Gastroesophageal sphincter (tissue), 4 donors: ENCODE measurements around the gene KLK14. TPM values are rescaled to one million over a fixed set of nuclear protein-coding genes. Genes with fewer than 3 reads are reported as not detected.

Experiments
- ATAC-seq: fragments of 150-250 bp; one replicate; pipeline ENCODE4 v1.9.1; 2016; ENCODE audit warnings: mild to moderate bottlenecking, moderate library complexity
- H3K27ac ChIP-seq, 4 donors: fragments of 200-600 bp; sonication (generic) in 3 of 4; 1 replicate in 3 of 4; 2 replicates in 1 of 4; pipeline ENCODE4 v1.5.1; 2016 to 2019
- H3K27me3 ChIP-seq: fragments of 200-600 bp; sonication (generic); one replicate; pipeline ENCODE4 v1.5.1; 2019
- H3K36me3 ChIP-seq, 2 donors: fragments of 200-600 bp; sonication (generic); one replicate each; pipeline ENCODE4 v1.5.1; 2019; ENCODE audit warnings: control low read depth in 1 of 2
- H3K4me1 ChIP-seq, 3 donors: fragments of 200-600 bp; sonication (generic); 1 replicate in 2 of 3; 2 replicates in 1 of 3; pipeline ENCODE4 v1.5.1; 2016 to 2019; ENCODE audit warnings: control low read depth in 2 of 3
- H3K4me3 ChIP-seq, 2 donors: fragments of 200-600 bp; sonication (generic); one replicate each; pipeline ENCODE4 v1.5.1; 2019; ENCODE audit warnings: mild to moderate bottlenecking in 1 of 2, moderate library complexity in 1 of 2
- H3K9me3 ChIP-seq, 3 donors: fragments of 200-600 bp; sonication (generic); one replicate each; pipeline ENCODE4 v1.5.1; 2017 to 2019; ENCODE audit warnings: control low read depth in 2 of 3
- CTCF ChIP-seq, 4 experiments: fragments of 200-600 bp in 2 of 4; fragments of 450-650 bp in 2 of 4; sonication (generic) in 1 of 4; IDR thresholded peaks; one replicate each; pipeline ENCODE4 v1.5.1; 2017 to 2019; ENCODE audit warnings: antibody characterized with exemption in 4 of 4, mild to moderate bottlenecking in 2 of 4, moderate library complexity in 2 of 4
- EP300 ChIP-seq: sonication (generic); formaldehyde crosslinking; IDR thresholded peaks from one replicate; pipeline ENCODE4 v1.6.1; 2017; ENCODE audit warnings: antibody characterized with exemption, mild to moderate bottlenecking
- POLR2A ChIP-seq, 2 donors: fragments of 450-650 bp; IDR thresholded peaks; one replicate each; pipeline ENCODE4 v1.6.1; 2017; ENCODE audit warnings: antibody characterized with exemption in 2 of 2, mild to moderate bottlenecking in 2 of 2, moderate library complexity in 1 of 2
- POLR2AphosphoS5 ChIP-seq: sonication (generic); formaldehyde crosslinking; IDR thresholded peaks from one replicate; pipeline ENCODE4 v1.6.1; 2017; ENCODE audit warnings: antibody characterized with exemption
- WGBS, 2 donors: methylation state at CpG; one replicate each; pipeline ENCODE4 v1.1.5; 2018; ENCODE audit warnings: low coverage in 1 of 2; 5-methylcytosine and 5-hydroxymethylcytosine counted together
- total RNA-seq, 4 donors: library from RNA; depleted of rRNA; stranded (reverse); fragments of >200 nt; gene quantifications; one replicate each; pipeline ENCODE4 v1.1.0, GENCODE V29; 2016

KLK14 gene
- total RNA-seq, 4 donors from 2014 or later = not detected

GRCh38 chr19:51119611-51120010 lies 36.9 kb upstream of the KLK14 start:
- 35 to 100% methylated on average over 2 to 3 of the region's 6 CpGs for WGBS, 2 donors
- no peaks in the 10 kb centered on the region for H3K9me3 ChIP-seq
- H3K4me1 ChIP-seq = no peaks in the 10 kb centered on the region
- peaks cover 52% of the 10 kb centered on the region for H3K27me3 ChIP-seq
- H3K27ac ChIP-seq = no peak overlapping the region
- H3K4me3 ChIP-seq = no peak overlapping the region
- ATAC-seq = no peak
- no peak for TF ChIP-seq POLR2A (IDR thresholded peaks at IDR 0.05)
- TF ChIP-seq POLR2AphosphoS5 = no peak
- TF ChIP-seq CTCF (IDR thresholded peaks at IDR 0.05) = no peak
- no peak for TF ChIP-seq EP300
- H3K36me3 ChIP-seq = no peaks in the 10 kb centered on the region

GRCh38 chr19:51119101-51119500 lies 36.4 kb upstream of the KLK14 start:
- Histone ChIP-seq H3K9me3 (no peaks in the 10 kb centered on the region), H3K4me3 (no peak overlapping the region), H3K27ac (no peak overlapping the region), H3K4me1 (no peaks in the 10 kb centered on the region), H3K27me3 (peaks cover 52% of the 10 kb centered on the region), H3K36me3 (no peaks in the 10 kb centered on the region)
- ATAC-seq = no peak
- TF ChIP-seq POLR2A (IDR thresholded peaks at IDR 0.05) (no peak), EP300 (no peak), POLR2AphosphoS5 (no peak), CTCF (IDR thresholded peaks at IDR 0.05) (no peak)
- WGBS, 2 donors = 49 to 53% methylated on average over 4 of the region's 4 CpGs

GRCh38 chr19:51116736-51117286 lies 34.1 kb upstream of the KLK14 start:
- no peak for ATAC-seq
- Histone ChIP-seq H3K4me1 (no peaks in the 10 kb centered on the region), H3K4me3 (no peak overlapping the region), H3K36me3 (no peaks in the 10 kb centered on the region), H3K27me3 (peaks cover 46% of the 10 kb centered on the region), H3K27ac (no peak overlapping the region), H3K9me3 (no peaks in the 10 kb centered on the region)
- WGBS, 2 donors = 71 to 73% methylated on average over 5 to 6 of the region's 6 CpGs
- no peak for TF ChIP-seq CTCF (IDR thresholded peaks at IDR 0.05)
- TF ChIP-seq EP300 = no peak
- TF ChIP-seq POLR2AphosphoS5 = no peak
- TF ChIP-seq POLR2A (IDR thresholded peaks at IDR 0.05) = no peak

- peaks cover 46% of the 10 kb centered on the region for H3K27me3 ChIP-seq
- 61 to 67% methylated on average over 3 to 5 of the region's 6 CpGs for WGBS, 2 donors
These were observed 31.5 kb upstream of the KLK14 start for GRCh38 chr19:51114087-51114729.

More at GRCh38 chr19:51114087-51114729, 31.5 kb upstream of the KLK14 start:
- Histone ChIP-seq H3K4me1 (no peaks in the 10 kb centered on the region), H3K9me3 (no peaks in the 10 kb centered on the region), H3K4me3 (no peak overlapping the region), H3K36me3 (no peaks in the 10 kb centered on the region), H3K27ac (no peak overlapping the region)
- ATAC-seq = no peak
- TF ChIP-seq POLR2AphosphoS5 = no peak
- TF ChIP-seq CTCF (IDR thresholded peaks at IDR 0.05) = no peak
- TF ChIP-seq POLR2A (IDR thresholded peaks at IDR 0.05) = no peak
- TF ChIP-seq EP300 = no peak
